LNCAP (cell line): Measurements from ENCODE around the gene ARHGAP10.

Source experiments
- TF ChIP-seq, protein P1 (sequence below): fragments of 450-650 bp; IDR thresholded peaks from 2 replicates; pipeline ENCODE4 v1.5.1; 2017; ENCODE audit warnings: mild to moderate bottlenecking

Gene ARHGAP10

DNA sequence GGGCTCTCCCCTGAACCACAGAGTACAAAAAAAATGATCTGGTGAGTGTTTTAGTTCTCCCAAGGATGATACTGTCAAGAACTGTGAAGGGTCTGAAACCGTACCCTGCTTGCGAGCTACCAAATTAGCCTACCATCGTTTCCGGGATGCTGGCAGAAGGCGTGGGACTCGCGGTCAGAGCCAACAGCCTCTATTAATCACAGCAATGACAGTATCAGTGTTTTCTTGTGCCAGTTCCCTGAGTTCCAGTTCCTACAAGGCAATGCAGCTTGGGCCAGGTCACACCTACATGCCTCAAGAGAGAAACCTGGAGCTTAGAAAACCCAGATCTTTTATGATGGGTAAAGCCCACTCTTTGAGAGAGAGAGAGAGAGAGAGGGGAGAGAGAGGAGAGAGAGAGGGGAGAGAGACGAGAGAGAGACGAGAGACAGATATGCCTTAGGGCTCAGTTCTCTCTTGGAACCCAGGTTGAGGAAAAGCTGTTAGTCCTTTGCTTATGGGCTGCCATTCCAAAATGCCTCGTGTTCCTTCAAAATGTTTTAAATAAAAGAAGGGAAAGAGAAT lies 327.8 kb downstream of the ARHGAP10 start:
- TF ChIP-seq, protein P1, sequence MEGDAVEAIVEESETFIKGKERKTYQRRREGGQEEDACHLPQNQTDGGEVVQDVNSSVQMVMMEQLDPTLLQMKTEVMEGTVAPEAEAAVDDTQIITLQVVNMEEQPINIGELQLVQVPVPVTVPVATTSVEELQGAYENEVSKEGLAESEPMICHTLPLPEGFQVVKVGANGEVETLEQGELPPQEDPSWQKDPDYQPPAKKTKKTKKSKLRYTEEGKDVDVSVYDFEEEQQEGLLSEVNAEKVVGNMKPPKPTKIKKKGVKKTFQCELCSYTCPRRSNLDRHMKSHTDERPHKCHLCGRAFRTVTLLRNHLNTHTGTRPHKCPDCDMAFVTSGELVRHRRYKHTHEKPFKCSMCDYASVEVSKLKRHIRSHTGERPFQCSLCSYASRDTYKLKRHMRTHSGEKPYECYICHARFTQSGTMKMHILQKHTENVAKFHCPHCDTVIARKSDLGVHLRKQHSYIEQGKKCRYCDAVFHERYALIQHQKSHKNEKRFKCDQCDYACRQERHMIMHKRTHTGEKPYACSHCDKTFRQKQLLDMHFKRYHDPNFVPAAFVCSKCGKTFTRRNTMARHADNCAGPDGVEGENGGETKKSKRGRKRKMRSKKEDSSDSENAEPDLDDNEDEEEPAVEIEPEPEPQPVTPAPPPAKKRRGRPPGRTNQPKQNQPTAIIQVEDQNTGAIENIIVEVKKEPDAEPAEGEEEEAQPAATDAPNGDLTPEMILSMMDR = no peak

DNA sequence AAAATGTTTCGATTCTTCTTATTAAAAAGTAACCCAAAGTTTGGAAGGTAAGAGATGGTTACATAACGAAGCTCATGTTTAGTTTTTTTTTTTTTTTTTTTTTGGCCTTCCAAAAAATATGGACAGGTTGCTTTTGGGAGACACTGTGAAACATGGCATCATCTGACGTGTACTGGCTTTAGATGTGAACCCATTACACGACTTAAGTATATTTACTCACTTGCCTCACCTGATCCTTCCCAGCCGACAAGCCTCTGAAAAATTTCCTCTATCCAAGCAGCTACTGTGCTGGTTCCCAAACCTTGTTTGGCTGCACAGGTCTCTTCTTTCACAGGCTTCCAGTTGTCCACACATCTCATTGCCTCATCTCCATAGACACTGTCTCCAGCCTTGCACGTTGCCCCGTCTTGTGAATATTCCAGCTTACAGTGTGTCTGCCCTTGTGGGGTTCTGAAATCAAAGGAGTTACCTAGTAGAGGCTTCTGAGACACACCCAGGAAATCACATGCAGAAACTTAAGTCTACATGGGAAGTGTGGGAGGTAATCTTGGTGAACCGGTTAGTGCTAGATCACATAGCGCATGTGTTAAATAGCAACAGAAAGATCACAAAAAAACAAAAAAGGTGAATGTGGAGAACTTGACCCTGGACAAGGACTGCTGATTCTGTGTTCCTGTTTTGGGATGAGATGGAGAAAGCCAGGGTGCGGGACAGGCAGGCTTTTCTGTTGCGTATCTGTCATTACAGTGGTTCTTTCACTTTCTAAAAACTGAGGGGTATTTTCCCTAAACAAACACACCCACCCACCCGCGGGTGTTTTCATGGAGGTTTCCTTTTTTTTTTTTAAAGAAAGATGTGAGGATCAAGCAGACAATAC lies 328.6 kb downstream of the ARHGAP10 start:
- TF ChIP-seq, protein P1 = no peak

- TF ChIP-seq, protein P1 = no peak
Measured at GRCh38 chr4:148061141-148061481, 329.2 kb downstream of the ARHGAP10 start.

DNA sequence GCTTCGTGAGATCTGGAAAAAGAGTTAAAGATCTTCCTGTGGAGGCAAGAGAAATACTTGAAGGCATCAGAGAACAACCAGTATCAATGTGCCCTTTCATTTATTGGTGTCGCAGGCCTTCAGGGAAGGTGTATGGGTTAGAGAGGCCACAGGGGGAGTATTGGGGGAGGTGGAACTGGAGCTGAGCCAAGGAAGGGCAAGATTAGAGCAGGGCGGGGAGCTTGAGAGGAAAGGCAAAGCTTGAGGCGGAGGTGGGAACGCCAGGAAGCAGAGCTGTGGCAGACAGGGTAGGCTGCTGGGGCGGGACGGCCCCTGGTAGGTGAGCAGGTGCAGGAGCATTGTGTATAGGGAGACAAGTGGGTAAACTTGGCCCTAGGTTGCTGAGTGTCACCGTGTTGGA lies 329.9 kb downstream of the ARHGAP10 start:
- TF ChIP-seq, protein P1 = no peak

DNA sequence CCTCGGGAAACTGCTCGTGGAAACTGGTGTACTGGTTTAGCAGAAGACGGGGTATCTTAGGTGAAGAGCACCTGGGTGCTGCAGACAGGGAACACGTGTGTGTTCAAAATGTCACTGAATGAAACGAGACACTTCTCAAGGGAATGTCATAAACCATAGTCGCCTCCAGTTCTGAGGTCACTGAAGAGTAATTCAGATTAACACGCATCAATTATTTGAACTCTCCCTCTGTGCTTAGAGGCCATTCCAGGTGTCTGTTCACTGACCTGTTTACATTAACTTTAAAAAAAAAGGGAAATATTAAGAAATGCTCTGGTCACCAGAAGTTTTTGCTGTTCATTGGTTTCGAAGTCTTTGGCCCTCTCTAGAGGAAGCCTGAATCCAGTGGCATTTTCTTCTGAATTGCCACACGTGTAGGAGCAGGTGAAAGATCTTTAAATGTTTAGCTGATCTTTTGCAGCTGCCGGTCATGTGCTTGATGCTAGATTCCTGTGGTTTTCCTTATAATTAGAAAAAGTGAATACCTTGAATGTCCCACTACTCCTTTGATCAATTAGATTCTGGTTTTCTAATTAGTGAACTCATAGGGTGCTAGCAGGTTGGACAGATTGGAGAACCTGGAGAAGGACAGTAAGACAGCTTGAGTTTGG lies 330.5 kb downstream of the ARHGAP10 start:
- TF ChIP-seq, protein P1 = no peak

- TF ChIP-seq, protein P1 = no peak
Measured at GRCh38 chr4:148064451-148064850, 332.6 kb downstream of the ARHGAP10 start.

DNA sequence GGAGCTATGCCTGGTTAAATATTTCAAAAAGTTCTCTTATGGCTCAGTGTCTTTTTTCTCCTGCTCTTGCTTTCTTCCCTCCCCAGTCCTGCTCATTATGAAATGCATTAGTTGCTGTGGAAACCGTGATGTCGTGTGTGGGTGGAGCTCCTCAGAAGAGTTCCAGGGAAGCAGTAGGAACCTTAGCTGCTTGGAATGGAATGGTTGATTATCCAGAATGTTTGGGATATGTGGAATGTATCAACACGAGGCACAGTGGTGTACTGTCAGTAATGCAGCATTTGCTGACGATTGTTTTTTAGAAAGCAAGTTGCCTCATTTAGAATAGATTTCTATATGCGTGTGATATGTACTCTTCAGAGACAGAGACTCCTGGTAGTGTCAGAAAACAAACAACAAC lies 333.2 kb downstream of the ARHGAP10 start:
- TF ChIP-seq, protein P1 = no peak
